ENCODE data around the gene KCNJ6. TPM values are rescaled to one million over a fixed set of nuclear protein-coding genes. Genes with fewer than 3 reads are reported as not detected.

Gene KCNJ6
- total and polyA plus RNA-seq, 2 of the 8 experiments (the other 6 are each of a cell fraction or from before 2014, with no cell fraction given) = 0.51 to 1.2 TPM

GRCh38 chr21:37653201-37653600 is 263.1 kb downstream of the KCNJ6 start (continued):
- TF ChIP-seq MAX (IDR thresholded peaks at IDR 0.05) = no peak
